ENCODE measurements around the gene RHOBTB1. TPM values are rescaled to one million over a fixed set of nuclear protein-coding genes. Genes with fewer than 3 reads are reported as not detected.
"Not testable (repeated sequence)": the region's sequence is repeated elsewhere in the genome, so short reads cannot be mapped to it uniquely, and the experiment has no call there.

RHOBTB1 gene
- total RNA-seq, 1 donor from 2014 or later, result 32.1 TPM

GRCh38 chr10:60908031-60908430, 36.0 kb downstream of the RHOBTB1 start:
- peak in 1 of 2 donors; percentile 18 for DNase-seq (ENCODE audit: low read depth in 2 of 2)

- no peak for DNase-seq (ENCODE audit: low read depth in 2 of 2)
Observed at GRCh38 chr10:60907236-60907635, 36.7 kb downstream of the RHOBTB1 start.

DNA sequence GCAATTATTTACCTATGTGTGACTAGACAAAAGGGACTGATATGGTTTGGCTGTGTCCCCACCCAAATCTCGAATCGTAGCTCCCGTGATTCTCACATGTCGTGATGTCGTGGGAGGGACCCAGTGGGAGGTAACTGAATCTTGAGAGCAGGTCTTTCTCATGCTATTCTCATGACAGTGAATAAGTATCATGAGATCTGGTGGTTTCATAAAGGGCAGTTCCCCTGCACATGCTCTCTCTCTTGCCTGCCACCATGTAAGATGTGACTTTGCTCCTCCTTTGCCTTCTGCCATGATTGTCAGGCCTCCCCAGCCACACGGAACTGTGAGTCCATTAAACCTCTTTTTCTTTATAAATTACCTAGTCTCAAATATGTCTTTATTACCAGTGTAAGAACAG, 37.2 kb downstream of the RHOBTB1 start:
- not testable (repeated sequence) for DNase-seq (ENCODE audit: low read depth in 2 of 2)

GRCh38 chr10:60906411-60906810, 37.6 kb downstream of the RHOBTB1 start:
- DNase-seq (ENCODE audit: low read depth in 2 of 2), result no peak

GRCh38 chr10:60905580-60905979, 38.4 kb downstream of the RHOBTB1 start:
- peak in 1 of 2 donors; percentile 71 for DNase-seq (ENCODE audit: low read depth in 2 of 2)

DNA sequence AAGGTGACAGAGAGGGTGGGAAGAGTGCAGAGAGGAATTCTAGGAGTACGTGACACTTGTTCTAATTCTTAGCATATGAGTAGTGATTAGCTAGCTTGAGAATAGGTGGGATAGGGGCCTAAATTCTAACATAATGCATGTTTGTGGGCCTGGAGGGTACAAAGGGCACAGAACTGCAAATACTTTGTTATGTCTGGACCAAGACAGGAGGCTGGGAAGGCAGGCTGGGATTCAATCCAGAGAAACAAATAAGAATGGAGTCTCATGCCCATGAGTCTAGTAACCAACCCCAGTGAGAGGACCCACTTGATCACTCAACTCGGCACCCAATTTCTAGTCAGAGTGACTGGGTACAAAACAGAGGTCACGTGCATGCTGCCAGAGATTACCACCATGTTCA, 40.9 kb downstream of the RHOBTB1 start:
- no peak for DNase-seq (ENCODE audit: low read depth in 2 of 2)

- peak in 1 of 2 donors; percentile 65 for DNase-seq (ENCODE audit: low read depth in 2 of 2)
Observed at GRCh38 chr10:60901561-60902235, 42.3 kb downstream of the RHOBTB1 start.

DNA sequence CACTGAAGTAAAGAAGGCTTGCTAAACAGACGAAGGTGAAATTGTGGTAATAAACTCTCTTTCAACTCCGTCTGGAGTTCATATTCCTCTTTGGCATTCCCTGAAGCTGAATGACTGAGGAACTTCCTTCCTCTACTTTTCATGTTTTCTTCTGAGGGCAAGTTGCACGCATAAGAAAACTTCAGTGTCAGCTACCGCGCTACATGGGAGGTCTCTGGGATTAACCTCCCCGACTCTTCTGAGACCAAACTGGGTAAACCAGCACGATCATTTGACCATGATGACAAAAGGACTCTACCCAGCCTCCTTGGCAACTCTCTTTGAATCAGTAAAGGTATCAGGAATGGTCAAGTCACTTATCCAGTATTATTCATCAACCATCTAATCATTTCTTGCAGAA, 44.7 kb downstream of the RHOBTB1 start:
- no peak for DNase-seq (ENCODE audit: low read depth in 2 of 2)

DNA sequence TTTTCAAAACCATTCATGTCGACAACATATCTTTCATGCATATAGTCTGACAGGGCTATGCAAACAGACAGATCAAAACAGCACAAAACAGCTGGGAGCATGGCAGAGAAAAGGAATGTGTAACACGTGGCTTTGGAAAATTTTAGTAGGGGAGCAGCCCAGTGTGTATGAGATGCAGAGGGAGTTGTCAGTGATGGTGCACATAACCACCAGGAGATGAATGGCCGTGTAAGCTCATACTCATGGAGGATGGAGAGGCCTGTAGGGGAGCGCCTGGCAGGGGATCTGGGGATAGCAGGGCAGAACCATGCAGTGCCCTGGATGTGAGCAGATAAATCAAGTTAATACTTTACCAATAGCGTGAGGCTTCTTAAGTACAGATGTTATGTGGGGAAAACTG, 45.7 kb downstream of the RHOBTB1 start:
- DNase-seq (ENCODE audit: low read depth in 2 of 2), result no peak

DNA sequence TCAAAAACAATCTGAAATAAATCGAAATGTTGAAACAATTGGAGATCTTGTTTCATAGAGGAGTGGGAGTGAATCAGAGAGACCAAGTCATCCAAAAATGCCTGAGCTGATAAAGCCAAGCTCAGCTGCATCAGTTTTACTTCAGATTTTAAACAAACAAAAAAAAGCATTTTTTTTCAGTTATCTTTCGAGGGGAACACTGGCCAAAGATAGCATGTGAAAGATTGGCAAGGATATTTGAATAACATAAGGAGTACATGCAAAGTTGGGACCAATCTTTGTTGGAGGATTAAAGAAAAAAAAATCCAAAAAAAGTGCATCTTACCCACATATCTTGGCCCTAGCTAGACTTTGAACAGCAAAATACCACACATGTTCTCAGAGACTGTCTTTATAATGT, 47.2 kb downstream of the RHOBTB1 start:
- no peak for DNase-seq (ENCODE audit: low read depth in 2 of 2)

GRCh38 chr10:60896033-60896432, 48.0 kb downstream of the RHOBTB1 start:
- no peak for DNase-seq (ENCODE audit: low read depth in 2 of 2)

DNA sequence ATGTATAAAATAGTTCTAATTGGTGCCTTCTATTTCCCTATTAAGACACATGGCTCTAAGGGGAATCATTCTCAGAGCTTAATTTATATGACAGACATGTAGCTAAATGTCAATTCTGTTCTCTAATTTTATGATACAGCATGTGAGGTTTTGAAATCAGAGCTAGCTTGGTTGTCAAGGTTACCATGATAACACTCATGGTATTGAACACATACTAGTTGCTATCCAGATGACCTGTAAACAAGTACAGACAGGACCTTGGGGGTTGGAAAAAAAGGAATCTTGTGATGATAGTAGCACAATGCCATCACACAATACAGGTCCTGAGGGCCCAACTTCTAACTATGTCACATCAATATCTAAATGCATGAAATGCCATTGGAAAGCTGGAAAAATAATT, 49.2 kb downstream of the RHOBTB1 start:
- DNase-seq (ENCODE audit: low read depth in 2 of 2), result peak; percentile 20 to 64

DNA sequence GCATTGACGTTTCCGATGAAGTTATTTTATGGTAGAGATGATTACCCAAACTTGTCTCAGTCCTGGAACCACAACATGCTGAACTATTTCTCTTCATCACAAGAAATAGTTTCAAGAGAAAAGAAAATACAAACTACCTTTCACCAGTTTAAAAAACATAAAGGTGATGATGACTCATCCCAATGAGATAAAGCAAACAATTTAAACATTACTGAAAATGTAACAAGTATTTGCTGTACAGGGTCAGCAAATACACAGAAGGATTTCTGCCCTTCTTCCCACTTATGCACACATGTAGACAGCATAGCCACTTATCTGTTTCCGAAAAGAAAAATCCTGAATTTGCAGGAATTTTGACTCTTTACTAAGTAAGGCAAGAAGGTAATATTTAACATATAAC, 50.8 kb downstream of the RHOBTB1 start:
- DNase-seq (ENCODE audit: low read depth in 2 of 2), result no peak

DNA sequence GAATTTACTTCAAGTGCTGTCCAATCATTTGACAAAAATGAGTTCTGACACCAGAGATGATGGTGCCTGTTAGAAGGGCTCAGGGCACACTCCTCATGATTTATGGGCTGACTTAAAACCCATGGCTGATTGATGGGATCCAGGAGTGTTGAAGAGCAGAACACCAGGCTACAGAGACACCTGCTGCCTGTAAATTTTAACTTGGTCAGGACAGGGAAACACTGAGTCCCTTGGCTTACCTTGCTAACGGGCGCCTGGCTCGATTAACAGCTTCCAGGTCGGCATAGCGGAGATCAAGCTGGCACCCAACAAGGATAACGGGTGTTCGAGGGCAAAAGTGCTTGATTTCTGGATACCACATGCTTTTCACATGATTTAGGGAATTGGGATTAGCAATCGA, 51.4 kb downstream of the RHOBTB1 start:
- DNase-seq (ENCODE audit: low read depth in 2 of 2), result no peak

DNA sequence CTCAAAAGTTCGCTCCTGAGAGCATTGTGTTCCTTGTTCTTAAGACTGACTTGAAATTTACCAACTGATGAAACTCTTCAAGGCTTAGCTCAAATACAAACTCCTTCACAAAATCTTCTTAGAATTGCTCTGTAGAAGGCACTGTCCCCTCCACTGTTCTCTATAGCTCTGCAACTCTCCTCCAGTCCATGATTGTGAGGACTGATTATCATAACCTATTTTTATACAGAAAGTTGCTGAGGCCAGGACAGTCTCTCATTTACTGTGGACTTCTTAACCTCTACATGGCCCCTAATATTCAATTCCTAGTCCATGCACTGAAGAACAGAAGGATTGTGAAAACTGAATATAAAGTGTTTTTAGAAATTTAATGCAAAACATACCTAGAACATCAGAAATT, 53.2 kb downstream of the RHOBTB1 start:
- no peak for DNase-seq (ENCODE audit: low read depth in 2 of 2)

- DNase-seq (ENCODE audit: low read depth in 2 of 2), result peak; percentile 57 to 71
Observed at GRCh38 chr10:60883187-60883586, 60.8 kb downstream of the RHOBTB1 start.

DNA sequence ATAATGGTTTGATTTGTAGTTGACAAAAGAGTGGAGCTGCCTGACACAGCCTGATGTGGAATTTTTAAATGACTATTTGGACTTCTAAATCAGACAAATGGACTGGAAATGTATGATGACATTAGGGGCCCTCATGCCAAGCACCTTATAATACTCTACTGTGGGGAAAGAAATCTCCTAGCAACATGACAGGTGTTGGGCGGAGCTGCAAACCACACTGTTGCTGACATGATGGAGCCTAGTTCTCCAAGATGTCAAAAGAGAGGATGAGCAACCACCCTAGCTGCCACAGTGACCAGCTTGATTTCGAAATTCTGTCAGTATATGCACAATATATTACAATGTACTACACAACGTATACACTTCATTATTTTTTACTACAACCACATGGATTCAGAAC, 65.8 kb downstream of the RHOBTB1 start:
- DNase-seq (ENCODE audit: low read depth in 2 of 2), result no peak

GRCh38 chr10:60877777-60878120, 66.2 kb downstream of the RHOBTB1 start:
- DNase-seq (ENCODE audit: low read depth in 2 of 2), result no peak

GRCh38 chr10:60877061-60877776, 66.8 kb downstream of the RHOBTB1 start:
- no peak for DNase-seq (ENCODE audit: low read depth in 2 of 2)

DNA sequence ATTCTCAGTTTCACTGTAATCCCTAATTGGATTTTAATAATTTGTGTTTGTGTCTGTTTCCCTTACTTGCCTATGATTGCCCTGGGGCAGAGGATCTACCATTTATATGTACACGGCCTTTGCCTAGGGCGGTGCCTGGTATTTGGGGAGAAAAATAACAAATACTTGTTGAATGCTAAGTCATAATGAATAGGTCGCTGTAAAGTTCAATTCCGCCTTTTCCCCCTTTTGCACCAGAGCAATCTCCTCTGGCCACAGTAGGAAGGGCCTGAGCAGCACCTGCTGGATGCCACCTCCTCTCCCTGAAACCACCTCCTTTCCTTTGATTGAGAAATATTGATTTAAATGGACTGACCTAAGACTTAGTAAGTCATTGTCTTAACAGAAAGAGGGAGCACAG, 70.2 kb downstream of the RHOBTB1 start:
- no peak for DNase-seq (ENCODE audit: low read depth in 2 of 2)

- no peak for DNase-seq (ENCODE audit: low read depth in 2 of 2)
Observed at GRCh38 chr10:60872451-60872850, 71.5 kb downstream of the RHOBTB1 start.

DNA sequence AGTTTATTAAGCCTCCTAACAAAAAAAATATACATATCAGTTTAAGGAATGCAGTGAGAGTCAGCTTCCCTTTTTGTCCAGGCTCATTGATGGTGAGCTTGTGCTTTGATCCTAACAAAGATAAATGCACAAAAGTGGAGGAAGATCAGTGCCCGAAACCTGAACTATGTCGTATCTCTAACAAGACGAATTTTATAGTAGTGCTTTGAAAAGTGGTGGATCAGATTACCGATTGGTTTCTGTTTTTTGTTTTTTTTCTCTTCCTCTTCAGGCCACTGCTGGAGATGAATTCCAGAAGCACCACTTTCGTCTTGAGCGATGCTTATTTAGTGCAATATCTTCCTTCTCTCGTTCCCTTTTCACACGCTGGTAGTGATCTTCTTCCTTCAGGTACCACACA, 72.8 kb downstream of the RHOBTB1 start:
- no peak for DNase-seq (ENCODE audit: low read depth in 2 of 2)

GRCh38 chr10:60870803-60871202, 73.2 kb downstream of the RHOBTB1 start:
- DNase-seq (ENCODE audit: low read depth in 2 of 2), result no peak

DNA sequence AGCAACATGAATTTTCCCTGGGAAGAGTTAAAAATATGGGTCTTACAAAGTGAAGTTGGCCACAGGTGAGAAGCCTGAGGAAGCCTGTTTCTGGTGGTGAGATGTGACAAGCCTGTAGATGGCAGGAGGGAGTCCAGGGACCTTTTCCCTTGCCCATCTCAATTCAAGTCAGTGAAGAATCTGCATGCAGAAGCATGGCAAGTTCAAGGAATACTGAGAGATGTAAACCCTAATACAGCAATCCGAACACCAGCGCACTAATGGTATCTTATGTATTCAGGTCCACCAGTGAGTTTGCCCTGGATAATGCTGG, 73.6 kb downstream of the RHOBTB1 start:
- DNase-seq (ENCODE audit: low read depth in 2 of 2), result peak in 1 of 2 donors; percentile 4
